GM12874 (cell line): Measurements from ENCODE around the gene SRM.

Source experiments
- CTCF ChIP-seq: IDR thresholded peaks from 2 replicates; pipeline ENCODE4 v1.5.1; 2011; ENCODE audit warnings: low read depth, mild to moderate bottlenecking, control low read depth, low read length, moderate library complexity; ENCODE audit not compliant: insufficient read depth

SRM gene

DNA sequence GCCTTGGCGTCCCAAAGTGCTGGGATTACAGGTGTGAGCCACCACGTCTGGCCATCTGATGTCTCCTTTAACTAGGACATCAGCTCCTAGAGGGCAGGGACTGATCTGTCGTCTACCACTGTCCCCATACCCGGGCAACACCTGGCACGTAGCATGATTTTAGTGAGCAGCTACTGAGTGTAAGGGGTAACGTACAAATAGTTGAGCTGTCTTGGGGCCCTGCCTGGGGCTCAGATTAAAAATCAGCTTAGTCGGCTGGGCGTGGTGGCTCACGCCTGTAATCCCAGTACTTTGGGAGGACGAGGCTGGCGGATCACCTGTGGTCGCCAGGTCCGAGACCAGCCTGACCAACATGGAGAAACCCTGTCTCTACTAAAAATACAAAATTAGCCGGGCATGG, 1.8 kb downstream of the SRM start:
- TF ChIP-seq CTCF = no peak

DNA sequence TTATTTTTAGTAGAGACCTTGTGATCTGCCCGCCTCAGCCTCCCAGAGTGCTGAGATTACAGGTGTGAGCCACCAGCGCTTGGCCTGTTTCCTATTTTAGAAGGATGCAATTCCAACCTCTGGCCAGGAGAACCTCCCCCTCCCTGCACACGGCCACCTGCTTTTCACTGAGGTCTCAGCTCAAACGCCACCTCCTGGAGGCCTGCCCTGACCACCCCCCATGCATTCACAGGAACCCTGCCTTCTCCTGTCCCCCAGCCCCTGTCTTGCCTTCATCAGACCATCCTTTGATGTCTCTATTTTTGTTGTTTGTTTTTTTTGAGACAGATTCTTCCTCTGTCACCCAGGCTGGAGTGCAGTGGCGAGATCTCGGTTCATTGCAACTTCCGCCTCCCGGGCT, 2.3 kb downstream of the SRM start:
- TF ChIP-seq CTCF = no peak

- no peak for TF ChIP-seq CTCF
Observed at GRCh38 chr1:11056504-11056903, 3.3 kb downstream of the SRM start.

DNA sequence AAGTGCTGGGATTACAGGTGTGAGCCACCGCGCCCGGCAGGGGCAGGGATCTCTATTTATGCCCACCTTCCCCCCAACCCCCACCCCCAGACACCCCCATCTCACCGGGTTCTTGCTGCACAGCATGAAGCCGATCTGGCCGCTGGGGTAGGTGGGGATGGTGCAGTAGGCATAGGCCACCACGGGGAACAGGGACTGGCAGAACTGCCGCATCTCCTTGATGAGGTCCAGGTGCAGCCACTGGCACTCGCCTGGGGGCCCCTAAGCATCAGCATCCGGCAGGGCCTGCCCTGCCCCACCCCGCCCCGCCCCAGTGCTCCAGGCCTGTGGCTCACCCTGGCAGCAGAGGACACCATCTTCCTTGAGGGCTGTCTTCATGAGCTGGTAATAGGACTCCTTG, 4.1 kb downstream of the SRM start:
- no peak for TF ChIP-seq CTCF

GRCh38 chr1:11054666-11055065, 5.2 kb downstream of the SRM start:
- TF ChIP-seq CTCF = no peak

DNA sequence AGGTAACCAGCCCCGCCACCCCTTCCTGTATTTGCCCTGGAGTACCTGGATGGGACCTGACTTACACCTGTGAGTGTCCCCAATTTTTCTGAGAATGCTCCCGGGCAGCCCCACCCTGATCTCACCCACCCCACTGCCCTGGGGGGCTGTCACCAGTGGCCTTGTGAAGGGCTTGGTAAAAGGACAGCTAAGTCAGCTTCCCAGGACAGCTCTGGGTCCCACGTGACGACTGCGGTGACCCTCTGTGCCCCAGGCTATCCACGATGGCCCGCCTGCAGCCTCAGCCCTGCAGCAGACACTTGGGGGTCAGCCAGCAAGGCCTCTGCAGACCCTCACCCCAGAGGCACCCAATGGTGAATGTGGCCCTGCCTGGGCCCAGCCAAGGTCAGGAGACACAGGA, 5.6 kb downstream of the SRM start:
- no peak for TF ChIP-seq CTCF

- no peak for TF ChIP-seq CTCF
Observed at GRCh38 chr1:11053758-11054137, 6.1 kb downstream of the SRM start.
